HL-60/S4 treated with phorbol 12-myristate 13-acetate at 8.2 ng/mL for 4 days and 3 days (cell line): ENCODE results near the gene NDUFB5.

Experiments
- in situ Hi-C: fragments of 300-500 bp; cut with MboI; formaldehyde crosslinking; loops from 2 replicates; pipeline ENCODE4 v1.15.0; 2022; ENCODE audit warnings: low sequenced_read_pairs

NDUFB5 gene

GRCh38 chr3:179673523-179673922 is 68.9 kb downstream of the NDUFB5 start:
- in situ Hi-C loops = no loop called here

DNA sequence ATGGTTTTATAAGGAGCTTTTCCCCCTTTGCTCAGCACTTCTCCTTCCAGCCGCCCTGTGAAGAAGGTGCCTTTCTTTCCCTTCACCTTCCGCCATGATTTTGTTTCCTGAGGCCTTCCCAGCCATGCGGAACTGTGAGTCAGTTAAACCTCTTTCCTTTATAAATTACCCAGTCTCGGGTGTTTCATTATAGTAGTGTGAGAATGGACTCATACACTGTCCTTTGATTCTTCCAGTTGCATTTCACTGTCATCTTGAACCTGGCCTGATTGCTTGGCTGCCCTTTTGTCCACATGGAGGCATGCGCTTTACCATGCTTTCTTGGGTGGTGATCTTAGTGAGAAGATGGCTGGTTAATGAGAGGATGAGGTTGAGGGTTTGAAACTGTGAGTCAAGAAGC is 71.5 kb downstream of the NDUFB5 start:
- in situ Hi-C loops = no loop called here
